GM23338 (cell line): Measurements from ENCODE around the gene VEPH1.

Experiments
- CREB1 ChIP-seq: fragments of 250-450 bp; sonication (Bioruptor Pico); IDR thresholded peaks from 2 replicates; pipeline ENCODE4 v1.5.0; 2020; ENCODE audit warnings: low read depth, mild to moderate bottlenecking, moderate library complexity
- CTCF ChIP-seq, 2 experiments: fragments of 200-600 bp in 1 of 2; sonication (generic) in 1 of 2; conservative IDR thresholded peaks; 2 replicates each; pipeline versions ENCODE4 v1.5.1 to v1.6.1; 2016 to 2017; ENCODE audit warnings: antibody characterized with exemption in 2 of 2, low read depth in 2 of 2, mild to moderate bottlenecking in 2 of 2, moderate library complexity in 1 of 2
- ETS1 ChIP-seq: IDR thresholded peaks from 2 replicates; pipeline ENCODE4 v1.6.1; 2016; ENCODE audit warnings: antibody characterized with exemption
- EZH2 ChIP-seq: fragments of 200-600 bp; sonication (generic); IDR thresholded peaks from one replicate; pipeline ENCODE4 v1.8.0; 2017; ENCODE audit warnings: antibody characterized with exemption, mild to moderate bottlenecking, low read depth; ENCODE audit not compliant: unreplicated experiment
- EZH2phosphoT487 ChIP-seq: fragments of 200-600 bp; sonication (generic); IDR thresholded peaks from one replicate; pipeline ENCODE4 v1.8.1; 2018; ENCODE audit warnings: antibody characterized with exemption; ENCODE audit not compliant: unreplicated experiment
- JUNB ChIP-seq: IDR thresholded peaks from one replicate; pipeline ENCODE4 v1.6.1; 2016; ENCODE audit warnings: antibody characterized with exemption; ENCODE audit not compliant: unreplicated experiment
- POLR2AphosphoS5 ChIP-seq: IDR thresholded peaks from 2 replicates; pipeline ENCODE4 v1.6.1; 2016; ENCODE audit warnings: antibody characterized with exemption, low read depth
- REST ChIP-seq: IDR thresholded peaks from one replicate; pipeline ENCODE4 v1.6.1; 2018; ENCODE audit warnings: antibody characterized with exemption; ENCODE audit not compliant: unreplicated experiment
- STAT1 ChIP-seq: IDR thresholded peaks from one replicate; pipeline ENCODE4 v1.6.1; 2016; ENCODE audit warnings: antibody characterized with exemption; ENCODE audit not compliant: unreplicated experiment

- TF ChIP-seq CTCF (conservative IDR thresholded peaks at IDR 0.05; ENCODE audit: low read depth in 2 of 2) (peak; percentile 88 to 94), REST (no peak), EZH2phosphoT487 (no peak), EZH2 (no peak), POLR2AphosphoS5 (no peak), ETS1 (no peak), CREB1 (CRISPR knock-in tag) (no peak), JUNB (no peak), STAT1 (no peak)
Measured at GRCh38 chr3:157532529-157533297, 29.5 kb upstream of the VEPH1 start.
